SK-N-SH (cell line): Measurements from ENCODE around the gene ASAP2. TPM values are rescaled to one million over a fixed set of nuclear protein-coding genes. Genes with fewer than 3 reads are reported as not detected.
A peak's percentile ranks its signal among the peaks of the same experiment; 100 is the strongest.

Source experiments
- CTCF ChIA-PET: fragments of 300-600, 350-600 bp; formaldehyde crosslinking; extraction: SDS; loops from one replicate; lab custom pipeline; 2021; lab: Yijun Ruan, JAX
- POLR2A ChIA-PET: fragments of 350-600 bp; sonication (Branson Sonifier 250); formaldehyde crosslinking; extraction: SDS; loops from one replicate; lab custom pipeline; 2020; ENCODE audit warnings: antibody characterized with exemption, inconsistent platforms; lab: Yijun Ruan, JAX
- DNase-seq: peaks from one replicate; pipeline ENCODE4 v3.0.0; 2012
- H2AFZ ChIP-seq: fragments of 200-600 bp; sonication (generic); 2 replicates; pipeline ENCODE4 v1.8.1; 2016; ENCODE audit warnings: antibody characterized with exemption, mild to moderate bottlenecking, low read depth
- H3F3A ChIP-seq: fragments of 200-600 bp; sonication (generic); replicated peaks from 2 replicates; pipeline ENCODE3; 2016; ENCODE audit warnings: antibody characterized with exemption, mild to moderate bottlenecking; ENCODE audit not compliant: insufficient read depth
- H3K27ac ChIP-seq, 2 experiments: fragments of 200-500 bp in 1 of 2; fragments of 200-600 bp in 1 of 2; sonication (Bioruptor generic) in 1 of 2; sonication (generic), shearing (Covaris generic) in 1 of 2; 2 replicates each; pipeline versions ENCODE4 v1.5.1 to v1.6.1; 2014 to 2016; ENCODE audit warnings: low read depth in 2 of 2, inconsistent platforms in 1 of 2, low read length in 1 of 2, mild to moderate bottlenecking in 1 of 2, mixed read lengths in 1 of 2
- H3K27me3 ChIP-seq: fragments of 200-600 bp; sonication (generic), shearing (Covaris generic); 2 replicates; pipeline ENCODE4 v1.6.1; 2016; ENCODE audit warnings: mixed run types; ENCODE audit not compliant: insufficient read depth
- H3K36me3 ChIP-seq, 2 experiments: fragments of 200-500 bp in 1 of 2; fragments of 200-600 bp in 1 of 2; sonication (Bioruptor generic) in 1 of 2; sonication (generic) in 1 of 2; replicated peaks in 1 of 2; 2 replicates each; pipeline versions ENCODE3 to v1.5.1; 2014 to 2016; ENCODE audit warnings: low read length in 1 of 2, mild to moderate bottlenecking in 1 of 2; ENCODE audit not compliant: insufficient read depth in 2 of 2, control insufficient read depth in 1 of 2
- H3K4me1 ChIP-seq, 2 experiments: fragments of 200-500 bp in 1 of 2; fragments of 200-600 bp in 1 of 2; sonication (Bioruptor generic) in 1 of 2; sonication (generic), shearing (Covaris generic) in 1 of 2; 2 replicates each; pipeline versions ENCODE4 v1.5.1 to v1.6.1; 2014 to 2016; ENCODE audit warnings: low read depth in 1 of 2, low read length in 1 of 2, mixed run types in 1 of 2; ENCODE audit not compliant: insufficient read depth in 2 of 2, control insufficient read depth in 1 of 2
- H3K4me2 ChIP-seq: fragments of 200-600 bp; sonication (generic), shearing (Covaris generic); 2 replicates; pipeline ENCODE4 v1.6.1; 2017; ENCODE audit warnings: mixed run types
- H3K4me3 ChIP-seq, 2 experiments: fragments of 200-500 bp in 1 of 2; fragments of 200-600 bp in 1 of 2; sonication (Bioruptor generic) in 1 of 2; sonication (generic), shearing (Covaris generic) in 1 of 2; 2 replicates each; pipeline versions ENCODE4 v1.5.1 to v1.8.1; 2014 to 2016; ENCODE audit warnings: low read depth in 2 of 2, inconsistent platforms in 1 of 2, low read length in 1 of 2, mild to moderate bottlenecking in 1 of 2, mixed read lengths in 1 of 2, moderate library complexity in 1 of 2
- H3K79me2 ChIP-seq: fragments of 200-600 bp; sonication (generic); 2 replicates; pipeline ENCODE4 v1.8.1; 2017; ENCODE audit warnings: mild to moderate bottlenecking; ENCODE audit not compliant: insufficient read depth
- H3K9ac ChIP-seq: fragments of 200-600 bp; sonication (generic); 2 replicates; pipeline ENCODE4 v1.6.1; 2017; ENCODE audit warnings: mixed run types
- H3K9me2 ChIP-seq: fragments of 200-600 bp; sonication (generic); 2 replicates; pipeline ENCODE4 v1.6.1; 2017; ENCODE audit warnings: mixed run types
- H3K9me3 ChIP-seq: fragments of 200-600 bp; sonication (generic); 2 replicates; pipeline ENCODE4 v1.6.1; 2017; ENCODE audit warnings: mixed run types, mild to moderate bottlenecking, moderate library complexity
- H4K20me1 ChIP-seq: fragments of 200-600 bp; sonication (generic); 2 replicates; pipeline ENCODE4 v1.6.1; 2017; ENCODE audit warnings: mild to moderate bottlenecking, mixed run types; ENCODE audit not compliant: insufficient read depth
- CHD2 ChIP-seq: fragments of 150-350 bp; IDR thresholded peaks from 2 replicates; pipeline ENCODE4 v1.6.1; 2018; ENCODE audit warnings: low read length; ENCODE audit not compliant: partially characterized antibody
- CTCF ChIP-seq: fragments of 200-600 bp; sonication (generic); IDR thresholded peaks from 2 replicates; pipeline ENCODE4 v1.6.1; 2017; ENCODE audit warnings: antibody characterized with exemption, mild to moderate bottlenecking, moderate library complexity
- ELF1 ChIP-seq: IDR thresholded peaks from 2 replicates; pipeline ENCODE4 v1.4.0; 2012
- EP300 ChIP-seq, 2 experiments: IDR thresholded peaks; 2 replicates each; pipeline versions ENCODE4 v1.4.0 to v1.6.1; 2012; ENCODE audit warnings: borderline replicate concordance in 1 of 2, low read depth in 1 of 2, low read length in 1 of 2
- EZH2phosphoT487 ChIP-seq: fragments of 200-600 bp; sonication (generic); IDR thresholded peaks from 2 replicates; pipeline ENCODE4 v1.6.1; 2017; ENCODE audit warnings: low read depth, mixed run types, mild to moderate bottlenecking, antibody characterized with exemption, moderate library complexity, borderline replicate concordance
- FOSL2 ChIP-seq: IDR thresholded peaks from 2 replicates; pipeline ENCODE4 v1.4.0; 2012; ENCODE audit warnings: low read depth, mild to moderate bottlenecking, moderate library complexity, borderline replicate concordance
- FOXJ3 ChIP-seq: sonication (generic); formaldehyde crosslinking; IDR thresholded peaks from 2 replicates; pipeline ENCODE4 v1.5.1; 2020; ENCODE audit warnings: mild to moderate bottlenecking, missing genetic modification reagents
- FOXM1 ChIP-seq: IDR thresholded peaks from 2 replicates; pipeline ENCODE4 v1.4.0; 2012; ENCODE audit warnings: low read depth, mild to moderate bottlenecking
- GABPA ChIP-seq: IDR thresholded peaks from 2 replicates; pipeline ENCODE4 v1.4.0; 2012; ENCODE audit warnings: low read depth, mild to moderate bottlenecking
- GATA2 ChIP-seq: sonication (generic); formaldehyde crosslinking; IDR thresholded peaks from 2 replicates; pipeline ENCODE4 v1.5.0; 2020; ENCODE audit warnings: mild to moderate bottlenecking, missing genetic modification reagents
- IRF3 ChIP-seq: fragments of 150-350 bp; IDR thresholded peaks from 2 replicates; pipeline ENCODE4 v1.6.1; 2016; ENCODE audit warnings: mild to moderate bottlenecking, low read depth, low read length
- MEF2A ChIP-seq: IDR thresholded peaks from 2 replicates; pipeline ENCODE4 v1.4.0; 2012; ENCODE audit warnings: low read depth, borderline replicate concordance
- NRF1 ChIP-seq: IDR thresholded peaks from 2 replicates; pipeline ENCODE4 v1.6.1; 2012; ENCODE audit warnings: low read depth, mild to moderate bottlenecking, low read length
- POLR2AphosphoS5 ChIP-seq: IDR thresholded peaks from 2 replicates; pipeline ENCODE4 v1.6.1; 2012; ENCODE audit warnings: low read depth, low read length
- RAD21 ChIP-seq: IDR thresholded peaks from 2 replicates; pipeline ENCODE4 v1.6.1; 2012; ENCODE audit warnings: mild to moderate bottlenecking, low read length
- RFX5 ChIP-seq: IDR thresholded peaks from 2 replicates; pipeline ENCODE4 v1.6.1; 2012; ENCODE audit warnings: mild to moderate bottlenecking, improper control_type of control experiment, low read length
- RXRA ChIP-seq: IDR thresholded peaks from 2 replicates; pipeline ENCODE4 v1.4.0; 2012; ENCODE audit warnings: low read depth, mild to moderate bottlenecking, borderline replicate concordance
- SIN3A ChIP-seq: IDR thresholded peaks from 2 replicates; pipeline ENCODE4 v1.6.1; 2012; ENCODE audit warnings: low read depth, mild to moderate bottlenecking, low read length, moderate library complexity, borderline replicate concordance
- SMC3 ChIP-seq: IDR thresholded peaks from 2 replicates; pipeline ENCODE4 v1.6.1; 2012; ENCODE audit warnings: low read depth, low read length, improper control_type of control experiment
- TAF1 ChIP-seq: IDR thresholded peaks from 2 replicates; pipeline ENCODE4 v1.6.1; 2012; ENCODE audit warnings: low read depth, mild to moderate bottlenecking, low read length, moderate library complexity, borderline replicate concordance
- TEAD4 ChIP-seq: IDR thresholded peaks from 2 replicates; pipeline ENCODE4 v1.4.0; 2012; ENCODE audit warnings: mild to moderate bottlenecking, borderline replicate concordance; ENCODE audit not compliant: insufficient read depth
- USF1 ChIP-seq: IDR thresholded peaks from 2 replicates; pipeline ENCODE4 v1.4.0; 2012; ENCODE audit warnings: low read depth, borderline replicate concordance
- USF2 ChIP-seq: fragments of 150-350 bp; IDR thresholded peaks from 2 replicates; pipeline ENCODE4 v1.6.1; 2017; ENCODE audit warnings: antibody characterized with exemption, low read length, low read depth, borderline replicate concordance
- YY1 ChIP-seq: IDR thresholded peaks from 2 replicates; pipeline ENCODE4 v1.4.0; 2012; ENCODE audit warnings: low read depth, mild to moderate bottlenecking
- ZBTB33 ChIP-seq: IDR thresholded peaks from 2 replicates; pipeline ENCODE4 v1.4.0; 2012; ENCODE audit warnings: low read depth, borderline replicate concordance
- WGBS: methylation state at CpG from one replicate; pipeline ENCODE4 v1.1.6; 2017; ENCODE audit warnings: low lambda C conversion rate; 5-methylcytosine and 5-hydroxymethylcytosine counted together
- polyA plus RNA-seq, 3 experiments: library from polyadenylated mRNA; depleted of rRNA; stranded (reverse); fragments of >200 nt; gene quantifications; 2 replicates each; pipeline ENCODE4 v1.2.3, GENCODE V29; 2012
- TF ChIP-seq, protein P1 (sequence below): IDR thresholded peaks from 2 replicates; pipeline ENCODE4 v1.4.0; 2012; ENCODE audit warnings: low read depth
- TF ChIP-seq, protein P2 (sequence below): IDR thresholded peaks from 2 replicates; pipeline ENCODE4; 2012

ASAP2 gene
- polyA plus RNA-seq, 1 of the 3 experiments (the other 2 are of a cell fraction) = 37.9 TPM

DNA sequence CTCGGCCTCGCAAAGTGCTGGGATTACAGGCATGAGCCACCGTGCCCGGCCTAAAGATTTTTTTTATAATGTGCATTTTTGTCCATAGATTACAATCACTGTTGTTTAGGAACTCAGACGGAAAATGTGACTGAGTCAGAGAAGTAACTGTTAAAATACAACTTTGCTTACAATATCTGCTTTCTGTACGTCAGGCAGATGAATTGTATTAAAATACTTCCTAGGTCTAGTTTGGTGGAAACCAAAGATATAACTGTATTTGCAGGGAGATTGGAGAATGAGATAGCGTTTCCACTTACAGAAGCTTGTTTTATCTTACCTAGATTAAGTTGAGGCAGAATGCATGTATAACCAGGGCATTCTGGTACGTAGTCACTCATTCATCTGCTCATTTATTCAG is 36.7 kb downstream of the ASAP2 start:
- peak overlapping the region; percentile 67 to 82 for H3K27ac ChIP-seq
- CTCF ChIA-PET = no interaction called here
- TF ChIP-seq RXRA = no peak; the same call in 1 of the 2 replicates
- no peak for TF ChIP-seq CHD2
- peak; percentile 46; the same call in 1 of the 2 replicates for TF ChIP-seq POLR2AphosphoS5
- peak; percentile 40 for TF ChIP-seq GATA2
- TF ChIP-seq EZH2phosphoT487 = no peak
- TF ChIP-seq, protein P1, sequence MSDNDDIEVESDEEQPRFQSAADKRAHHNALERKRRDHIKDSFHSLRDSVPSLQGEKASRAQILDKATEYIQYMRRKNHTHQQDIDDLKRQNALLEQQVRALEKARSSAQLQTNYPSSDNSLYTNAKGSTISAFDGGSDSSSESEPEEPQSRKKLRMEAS = peak; percentile 32; the same call in 1 of the 2 replicates
- no peak for TF ChIP-seq NRF1
- TF ChIP-seq YY1 = no peak
- TF ChIP-seq ZBTB33 = no peak
- TF ChIP-seq SIN3A = no peak
- TF ChIP-seq TEAD4 = no peak
- no peak for TF ChIP-seq CTCF
- TF ChIP-seq ELF1 = no peak
- no peak for TF ChIP-seq USF2
- TF ChIP-seq RFX5 = no peak
- no peak for TF ChIP-seq FOXJ3
- no peak for TF ChIP-seq USF1
- TF ChIP-seq GABPA = no peak; the same call in 1 of the 2 replicates
- TF ChIP-seq FOSL2 = peak; percentile 58; the same call in 1 of the 2 replicates
- TF ChIP-seq, protein P2, sequence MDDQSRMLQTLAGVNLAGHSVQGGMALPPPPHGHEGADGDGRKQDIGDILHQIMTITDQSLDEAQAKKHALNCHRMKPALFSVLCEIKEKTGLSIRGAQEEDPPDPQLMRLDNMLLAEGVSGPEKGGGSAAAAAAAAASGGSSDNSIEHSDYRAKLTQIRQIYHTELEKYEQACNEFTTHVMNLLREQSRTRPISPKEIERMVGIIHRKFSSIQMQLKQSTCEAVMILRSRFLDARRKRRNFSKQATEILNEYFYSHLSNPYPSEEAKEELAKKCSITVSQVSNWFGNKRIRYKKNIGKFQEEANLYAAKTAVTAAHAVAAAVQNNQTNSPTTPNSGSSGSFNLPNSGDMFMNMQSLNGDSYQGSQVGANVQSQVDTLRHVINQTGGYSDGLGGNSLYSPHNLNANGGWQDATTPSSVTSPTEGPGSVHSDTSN = peak; percentile 64
- TF ChIP-seq IRF3 = no peak
- TF ChIP-seq FOXM1 = no peak; the same call in none of the 2 replicates
- no peak for TF ChIP-seq TAF1
- TF ChIP-seq SMC3 = no peak
- no peak for TF ChIP-seq RAD21
- 0 out of 4 replicates have a peak, but pooled peaks of 1 of the 2 experiments have one; percentile 71 for TF ChIP-seq EP300 (IDR thresholded peaks at IDR 0.05; ENCODE audit: borderline replicate concordance in 1 of 2, low read depth in 1 of 2, low read length in 1 of 2)
- no peak for TF ChIP-seq MEF2A

More for the DNA sequence above, 36.7 kb downstream of the ASAP2 start:
- POLR2A ChIA-PET = interaction anchor here (0.8 kb wide), 1 partner anchor 8 kb away, joined by 4 read pairs; no protein-coding TSS in a partner anchor
- peak overlapping the region; percentile 0; the same call in 1 of the 2 replicates for H3K4me2 ChIP-seq
- H3F3A ChIP-seq = peaks cover 21% of the 10 kb centered on the region
- peaks cover 100% of the 10 kb centered on the region for H3K79me2 ChIP-seq
- no peak overlapping the region for H2AFZ ChIP-seq
- no peak overlapping the region for H3K9ac ChIP-seq
- no peaks in the 10 kb centered on the region for H3K27me3 ChIP-seq
- H4K20me1 ChIP-seq = no peaks in the 10 kb centered on the region
- WGBS = 47% methylated on average over 8 of the region's 8 CpGs
- no peak for DNase-seq
- H3K9me3 ChIP-seq = no peaks in the 10 kb centered on the region
- no peak overlapping the region for H3K4me3 ChIP-seq
- peaks cover 56 to 81% of the 10 kb centered on the region in 2 experiments for H3K4me1 ChIP-seq
- no peaks in the 10 kb centered on the region for H3K9me2 ChIP-seq
- H3K36me3 ChIP-seq = peaks cover 0 to 10% of the 10 kb centered on the region in 2 experiments
